Skeletal muscle tissue (tissue), 4 donors: ENCODE measurements around the gene ERC1. TPM values are rescaled to one million over a fixed set of nuclear protein-coding genes. Genes with fewer than 3 reads are reported as not detected.

Source experiments
- H3K27ac ChIP-seq: one replicate; pipeline ENCODE4 v1.7.0; 2013; ENCODE audit warnings: mild to moderate bottlenecking, low read depth, low read length, inconsistent platforms
- H3K27me3 ChIP-seq, 3 donors: one replicate each; pipeline ENCODE4 v1.7.0; 2013; ENCODE audit warnings: low read length in 3 of 3; ENCODE audit not compliant: control insufficient read depth in 3 of 3, insufficient read depth in 3 of 3
- H3K36me3 ChIP-seq, 3 donors: one replicate each; pipeline ENCODE4 v1.7.0; 2013; ENCODE audit warnings: low read length in 3 of 3; ENCODE audit not compliant: control insufficient read depth in 3 of 3, insufficient read depth in 3 of 3
- H3K4me1 ChIP-seq, 3 donors: one replicate each; pipeline ENCODE4 v1.7.0; 2013; ENCODE audit warnings: low read length in 3 of 3, mild to moderate bottlenecking in 3 of 3; ENCODE audit not compliant: control insufficient read depth in 3 of 3, insufficient read depth in 3 of 3
- H3K4me3 ChIP-seq, 3 donors: one replicate each; pipeline ENCODE4 v1.7.0; 2013; ENCODE audit warnings: low read length in 3 of 3
- H3K9ac ChIP-seq, 3 donors: one replicate each; pipeline ENCODE4 v1.7.0; 2013; ENCODE audit warnings: low read length in 3 of 3, mild to moderate bottlenecking in 3 of 3, moderate library complexity in 2 of 3, low read depth in 1 of 3
- H3K9me3 ChIP-seq, 3 donors: one replicate each; pipeline ENCODE4 v1.7.0; 2013; ENCODE audit warnings: low read length in 3 of 3; ENCODE audit not compliant: control insufficient read depth in 3 of 3
- total RNA-seq: library from RNA; depleted of rRNA; stranded (reverse); fragments of >200 nt; gene quantifications from one replicate; pipeline ENCODE4 v1.2.3, GENCODE V29; 2014
- donor health status: Osteomylitis.

Gene ERC1
- total RNA-seq, 1 donor from 2014 or later = 56.9 TPM

GRCh38 chr12:1013618-1014489, 22.8 kb downstream of the ERC1 start:
- H3K27ac ChIP-seq = no peak overlapping the region
- no peaks in the 10 kb centered on the region for H3K9me3 ChIP-seq
- H3K4me1 ChIP-seq = peaks cover 0 to 4% (median 2%) of the 10 kb centered on the region in 3 donors
- no peak overlapping the region for H3K9ac ChIP-seq
- H3K27me3 ChIP-seq = no peaks in the 10 kb centered on the region
- no peak overlapping the region for H3K4me3 ChIP-seq
- no peaks in the 10 kb centered on the region for H3K36me3 ChIP-seq

- Histone ChIP-seq H3K27ac (no peak overlapping the region), H3K9ac (no peak overlapping the region)
Measured at GRCh38 chr12:1019283-1019682, 28.3 kb downstream of the ERC1 start.

GRCh38 chr12:1020389-1020788, 29.4 kb downstream of the ERC1 start:
- peaks cover 0 to 2% (median 0%) of the 10 kb centered on the region in 3 donors for H3K36me3 ChIP-seq
- H3K27me3 ChIP-seq = no peaks in the 10 kb centered on the region
- H3K4me3 ChIP-seq = no peak overlapping the region
- H3K9me3 ChIP-seq = no peaks in the 10 kb centered on the region
- no peak overlapping the region for H3K27ac ChIP-seq
- no peak overlapping the region for H3K9ac ChIP-seq
- peaks cover 0 to 6% (median 6%) of the 10 kb centered on the region in 3 donors for H3K4me1 ChIP-seq

More at GRCh38 chr12:1019283-1019682, 28.3 kb downstream of the ERC1 start:
- Histone ChIP-seq H3K27me3 (no peaks in the 10 kb centered on the region), H3K4me3 (no peak overlapping the region), H3K9me3 (no peaks in the 10 kb centered on the region), H3K36me3 (peaks cover 0 to 2% (median 0%) of the 10 kb centered on the region in 3 donors), H3K4me1 (peaks cover 0 to 6% (median 6%) of the 10 kb centered on the region in 3 donors)

- no peak overlapping the region for H3K4me3 ChIP-seq
- H3K36me3 ChIP-seq = peaks cover 0 to 2% (median 0%) of the 10 kb centered on the region in 3 donors
- H3K9ac ChIP-seq = no peak overlapping the region
- no peaks in the 10 kb centered on the region for H3K9me3 ChIP-seq
- peaks cover 0 to 6% (median 6%) of the 10 kb centered on the region in 3 donors for H3K4me1 ChIP-seq
- no peaks in the 10 kb centered on the region for H3K27me3 ChIP-seq
- H3K27ac ChIP-seq = no peak overlapping the region
Measured at GRCh38 chr12:1022032-1022970, 31.3 kb downstream of the ERC1 start.

GRCh38 chr12:1030779-1031178, 39.8 kb downstream of the ERC1 start:
- H3K9ac ChIP-seq = no peak overlapping the region
- H3K9me3 ChIP-seq = no peaks in the 10 kb centered on the region
- peaks cover 7 to 16% (median 10%) of the 10 kb centered on the region in 3 donors for H3K36me3 ChIP-seq
- H3K27ac ChIP-seq = no peak overlapping the region
- no peaks in the 10 kb centered on the region for H3K27me3 ChIP-seq
- no peak overlapping the region for H3K4me3 ChIP-seq
- no peaks in the 10 kb centered on the region for H3K4me1 ChIP-seq

- Histone ChIP-seq H3K36me3 (peaks cover 0 to 2% (median 1%) of the 10 kb centered on the region in 3 donors), H3K27ac (no peak overlapping the region), H3K4me3 (no peak overlapping the region), H3K27me3 (no peaks in the 10 kb centered on the region), H3K4me1 (no peaks in the 10 kb centered on the region), H3K9ac (no peak overlapping the region), H3K9me3 (no peaks in the 10 kb centered on the region)
Measured at GRCh38 chr12:1034243-1034642, 43.2 kb downstream of the ERC1 start.

- no peak overlapping the region for H3K27ac ChIP-seq
- H3K36me3 ChIP-seq = no peaks in the 10 kb centered on the region
- no peak overlapping the region for H3K4me3 ChIP-seq
- H3K4me1 ChIP-seq = no peaks in the 10 kb centered on the region
- H3K9ac ChIP-seq = no peak overlapping the region
- no peaks in the 10 kb centered on the region for H3K9me3 ChIP-seq
- no peaks in the 10 kb centered on the region for H3K27me3 ChIP-seq
Measured at GRCh38 chr12:1034751-1035457, 43.9 kb downstream of the ERC1 start.

- Histone ChIP-seq H3K27ac (no peak overlapping the region), H3K27me3 (no peaks in the 10 kb centered on the region), H3K36me3 (no peaks in the 10 kb centered on the region), H3K4me3 (no peak overlapping the region), H3K9me3 (no peaks in the 10 kb centered on the region), H3K9ac (no peak overlapping the region), H3K4me1 (no peaks in the 10 kb centered on the region)
Measured at GRCh38 chr12:1041478-1041877, 50.5 kb downstream of the ERC1 start.

GRCh38 chr12:1044199-1044598, 53.2 kb downstream of the ERC1 start:
- Histone ChIP-seq H3K9ac (no peak overlapping the region), H3K4me3 (no peak overlapping the region)

More at GRCh38 chr12:1044199-1044598, 53.2 kb downstream of the ERC1 start:
- H3K9me3 ChIP-seq = no peaks in the 10 kb centered on the region
- H3K27me3 ChIP-seq = no peaks in the 10 kb centered on the region
- no peak overlapping the region for H3K27ac ChIP-seq
- H3K36me3 ChIP-seq = no peaks in the 10 kb centered on the region
- H3K4me1 ChIP-seq = peaks cover 3 to 6% (median 4%) of the 10 kb centered on the region in 3 donors
